ENCODE results near the gene DLST. TPM values are rescaled to one million over a fixed set of nuclear protein-coding genes. Genes with fewer than 3 reads are reported as not detected.

Gene DLST
- polyA plus RNA-seq, 1 donor (not counting 4 experiments of a cell fraction or from before 2014, with no cell fraction given): 114 TPM

GRCh38 chr14:74911704-74912103 lies 30.0 kb downstream of the DLST start:
- Histone ChIP-seq H4K20me1 (ENCODE audit: control insufficient read depth, extremely low read depth, insufficient read depth, low read length) (no peaks in the 10 kb centered on the region), H3K27ac (ENCODE audit: control insufficient read depth, insufficient read depth, low read length) (no peak overlapping the region), H3K79me2 (ENCODE audit: control insufficient read depth, insufficient read depth, low read length) (no peaks in the 10 kb centered on the region), H2AFZ (ENCODE audit: control insufficient read depth, low read length) (no peak overlapping the region), H3K9ac (ENCODE audit: control insufficient read depth, extremely low read depth, insufficient read depth, low read length) (no peak overlapping the region), H3K4me3 (ENCODE audit: control insufficient read depth in 2 of 3, extremely low read depth in 1 of 3, insufficient read depth in 2 of 3, low read depth in 1 of 3, low read length in 3 of 3) (no peak overlapping the region), H3K4me1 (ENCODE audit: control insufficient read depth, extremely low read depth, insufficient read depth, low read length) (peaks cover 6% of the 10 kb centered on the region), H3K36me3 (ENCODE audit: control insufficient read depth in 2 of 2, extremely low read depth in 1 of 2, insufficient read depth in 2 of 2, low read length in 2 of 2) (peaks cover under 1 to 2% of the 10 kb centered on the region in 2 experiments), H3K9me1 (ENCODE audit: control insufficient read depth, extremely low read depth, insufficient read depth, low read length) (no peaks in the 10 kb centered on the region), H3K9me3 (ENCODE audit: control insufficient read depth, low read depth, low read length) (no peaks in the 10 kb centered on the region), H3K27me3 (ENCODE audit: control insufficient read depth, extremely low read depth, insufficient read depth, low read length) (no peaks in the 10 kb centered on the region), H3K4me2 (ENCODE audit: control insufficient read depth, extremely low read depth, insufficient read depth, low read depth, low read length) (no peak overlapping the region)
- dilution Hi-C loops (cut with MboI; ENCODE audit: extremely low pct_ligation_motif_present, low sequenced_read_pairs): no loop called here
- no peak for DNase-seq (ENCODE audit: low read depth, low spot score)
- no peak for TF ChIP-seq EZH2 (IDR thresholded peaks at IDR 0.05; ENCODE audit: low read length)
- TF ChIP-seq, protein P1, sequence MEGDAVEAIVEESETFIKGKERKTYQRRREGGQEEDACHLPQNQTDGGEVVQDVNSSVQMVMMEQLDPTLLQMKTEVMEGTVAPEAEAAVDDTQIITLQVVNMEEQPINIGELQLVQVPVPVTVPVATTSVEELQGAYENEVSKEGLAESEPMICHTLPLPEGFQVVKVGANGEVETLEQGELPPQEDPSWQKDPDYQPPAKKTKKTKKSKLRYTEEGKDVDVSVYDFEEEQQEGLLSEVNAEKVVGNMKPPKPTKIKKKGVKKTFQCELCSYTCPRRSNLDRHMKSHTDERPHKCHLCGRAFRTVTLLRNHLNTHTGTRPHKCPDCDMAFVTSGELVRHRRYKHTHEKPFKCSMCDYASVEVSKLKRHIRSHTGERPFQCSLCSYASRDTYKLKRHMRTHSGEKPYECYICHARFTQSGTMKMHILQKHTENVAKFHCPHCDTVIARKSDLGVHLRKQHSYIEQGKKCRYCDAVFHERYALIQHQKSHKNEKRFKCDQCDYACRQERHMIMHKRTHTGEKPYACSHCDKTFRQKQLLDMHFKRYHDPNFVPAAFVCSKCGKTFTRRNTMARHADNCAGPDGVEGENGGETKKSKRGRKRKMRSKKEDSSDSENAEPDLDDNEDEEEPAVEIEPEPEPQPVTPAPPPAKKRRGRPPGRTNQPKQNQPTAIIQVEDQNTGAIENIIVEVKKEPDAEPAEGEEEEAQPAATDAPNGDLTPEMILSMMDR (optimal IDR thresholded peaks at IDR 0.05 in 1 of 3, IDR thresholded peaks at IDR 0.05 in 1 of 3, conservative IDR thresholded peaks at IDR 0.05 in 1 of 3; ENCODE audit: extremely low read depth in 1 of 3, insufficient read depth in 2 of 3, low read length in 3 of 3): no peak
- no peak for FAIRE-seq

GRCh38 chr14:74912111-74912510 lies 30.4 kb downstream of the DLST start:
- H3K79me2 ChIP-seq (ENCODE audit: control insufficient read depth, insufficient read depth, low read length): no peaks in the 10 kb centered on the region
- FAIRE-seq: no peak
- H3K4me3 ChIP-seq (ENCODE audit: control insufficient read depth in 2 of 3, extremely low read depth in 1 of 3, insufficient read depth in 2 of 3, low read depth in 1 of 3, low read length in 3 of 3): no peak overlapping the region
- no peaks in the 10 kb centered on the region for H3K9me1 ChIP-seq (ENCODE audit: control insufficient read depth, extremely low read depth, insufficient read depth, low read length)
- no peak overlapping the region for H3K27ac ChIP-seq (ENCODE audit: control insufficient read depth, insufficient read depth, low read length)
- dilution Hi-C loops (cut with MboI; ENCODE audit: extremely low pct_ligation_motif_present, low sequenced_read_pairs): no loop called here
- no peaks in the 10 kb centered on the region for H3K9me3 ChIP-seq (ENCODE audit: control insufficient read depth, low read depth, low read length)
- no peak overlapping the region for H3K4me2 ChIP-seq (ENCODE audit: control insufficient read depth, extremely low read depth, insufficient read depth, low read depth, low read length)
- no peaks in the 10 kb centered on the region for H4K20me1 ChIP-seq (ENCODE audit: control insufficient read depth, extremely low read depth, insufficient read depth, low read length)
- no peak overlapping the region for H3K9ac ChIP-seq (ENCODE audit: control insufficient read depth, extremely low read depth, insufficient read depth, low read length)
- no peaks in the 10 kb centered on the region for H3K27me3 ChIP-seq (ENCODE audit: control insufficient read depth, extremely low read depth, insufficient read depth, low read length)
- DNase-seq (ENCODE audit: low read depth, low spot score): no peak
- TF ChIP-seq, protein P1 (optimal IDR thresholded peaks at IDR 0.05 in 1 of 3, IDR thresholded peaks at IDR 0.05 in 1 of 3, conservative IDR thresholded peaks at IDR 0.05 in 1 of 3; ENCODE audit: extremely low read depth in 1 of 3, insufficient read depth in 2 of 3, low read length in 3 of 3): no peak
- no peak for TF ChIP-seq EZH2 (IDR thresholded peaks at IDR 0.05; ENCODE audit: low read length)
- peaks cover 6% of the 10 kb centered on the region for H3K4me1 ChIP-seq (ENCODE audit: control insufficient read depth, extremely low read depth, insufficient read depth, low read length)
- no peaks in the 10 kb centered on the region for H3K36me3 ChIP-seq (ENCODE audit: control insufficient read depth in 2 of 2, extremely low read depth in 1 of 2, insufficient read depth in 2 of 2, low read length in 2 of 2)
- H2AFZ ChIP-seq (ENCODE audit: control insufficient read depth, low read length): no peak overlapping the region
